ENCODE results near the gene WDR26.

GRCh38 chr1:224450159-224450558 lies 15.6 kb upstream of the WDR26 start:
- TF ChIP-seq ZNF335 (tag by site-specific recombination; conservative IDR thresholded peaks at IDR 0.05) (no peak), CTCF (tag by site-specific recombination; IDR thresholded peaks at IDR 0.05) (no peak), ZNF830 (tag by site-specific recombination; IDR thresholded peaks at IDR 0.05; ENCODE audit: low read depth) (no peak)

Measured in HEK293 (cell line).